Ovary (tissue), 3 donors: Measurements from ENCODE around the gene PLD6.

ENCODE experiments used
- EP300 ChIP-seq: sonication (generic); formaldehyde crosslinking; IDR thresholded peaks from one replicate; pipeline ENCODE4 v1.6.1; 2017; ENCODE audit warnings: antibody characterized with exemption
- POLR2A ChIP-seq: fragments of 450-650 bp; IDR thresholded peaks from one replicate; pipeline ENCODE4 v1.6.1; 2017; ENCODE audit warnings: antibody characterized with exemption, mild to moderate bottlenecking, moderate library complexity
- TF ChIP-seq, protein P1 (sequence below), 3 donors: fragments of 450-650 bp in 2 of 3; fragments of 200-600 bp in 1 of 3; IDR thresholded peaks; one replicate each; pipeline versions ENCODE4 v1.5.1 to v1.8.0; 2016 to 2022; ENCODE audit warnings: antibody characterized with exemption in 3 of 3, mild to moderate bottlenecking in 1 of 3
- donor health status: DM: no; HTN: no; CAD: no.

DNA sequence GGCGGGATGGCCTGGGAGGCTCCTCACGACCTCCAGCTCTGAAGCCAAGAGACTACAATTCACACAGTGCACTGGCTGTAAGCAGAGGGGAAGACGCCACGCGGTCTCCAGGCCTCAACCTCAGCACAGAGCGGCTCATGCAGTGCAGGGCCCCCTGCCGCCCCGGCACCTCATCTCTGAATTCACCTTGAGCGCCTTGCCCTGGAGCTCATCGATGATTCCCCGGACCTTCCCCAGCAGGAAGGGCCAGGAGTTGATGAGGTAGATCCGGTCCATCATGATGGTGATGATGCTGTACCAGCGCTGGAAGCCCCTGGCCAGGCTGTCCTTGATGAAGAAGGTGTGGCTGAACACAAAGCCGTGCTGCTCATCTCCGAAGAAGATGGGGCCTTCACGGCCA is 17.6 kb upstream of the PLD6 start:
- TF ChIP-seq, protein P1, sequence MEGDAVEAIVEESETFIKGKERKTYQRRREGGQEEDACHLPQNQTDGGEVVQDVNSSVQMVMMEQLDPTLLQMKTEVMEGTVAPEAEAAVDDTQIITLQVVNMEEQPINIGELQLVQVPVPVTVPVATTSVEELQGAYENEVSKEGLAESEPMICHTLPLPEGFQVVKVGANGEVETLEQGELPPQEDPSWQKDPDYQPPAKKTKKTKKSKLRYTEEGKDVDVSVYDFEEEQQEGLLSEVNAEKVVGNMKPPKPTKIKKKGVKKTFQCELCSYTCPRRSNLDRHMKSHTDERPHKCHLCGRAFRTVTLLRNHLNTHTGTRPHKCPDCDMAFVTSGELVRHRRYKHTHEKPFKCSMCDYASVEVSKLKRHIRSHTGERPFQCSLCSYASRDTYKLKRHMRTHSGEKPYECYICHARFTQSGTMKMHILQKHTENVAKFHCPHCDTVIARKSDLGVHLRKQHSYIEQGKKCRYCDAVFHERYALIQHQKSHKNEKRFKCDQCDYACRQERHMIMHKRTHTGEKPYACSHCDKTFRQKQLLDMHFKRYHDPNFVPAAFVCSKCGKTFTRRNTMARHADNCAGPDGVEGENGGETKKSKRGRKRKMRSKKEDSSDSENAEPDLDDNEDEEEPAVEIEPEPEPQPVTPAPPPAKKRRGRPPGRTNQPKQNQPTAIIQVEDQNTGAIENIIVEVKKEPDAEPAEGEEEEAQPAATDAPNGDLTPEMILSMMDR (IDR thresholded peaks at IDR 0.05): no peak
- TF ChIP-seq EP300: no peak
- no peak for TF ChIP-seq POLR2A
